ENCODE results near the gene SREBF1.

SREBF1 gene

DNA sequence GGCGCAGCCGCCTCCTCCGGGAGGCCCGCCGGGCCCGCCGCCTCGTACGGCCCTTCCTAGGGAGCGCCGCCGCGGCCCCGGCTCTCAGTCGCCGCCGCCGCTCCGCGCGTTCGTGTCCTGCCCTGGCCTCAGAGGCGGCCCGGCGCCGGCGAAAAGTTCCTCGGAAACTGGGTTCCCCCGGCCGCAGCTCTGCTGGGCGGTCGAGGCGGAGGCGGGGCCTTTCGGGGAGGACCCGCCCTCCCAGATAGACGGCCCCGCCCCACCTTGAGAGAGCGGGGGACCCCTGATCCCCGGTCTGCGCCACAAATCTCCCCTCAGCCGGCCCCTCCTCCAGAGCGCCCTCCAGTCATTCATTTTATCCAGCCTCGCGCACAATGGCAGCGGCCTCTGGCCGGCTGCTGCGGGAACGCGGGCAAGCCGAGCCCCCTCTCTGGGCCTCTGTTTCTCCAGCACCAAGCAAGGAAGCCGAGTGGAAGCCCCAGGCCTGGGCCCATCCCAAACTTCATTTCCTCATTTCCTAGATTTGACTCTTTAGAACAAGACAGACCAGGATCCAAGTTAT is at the start of gene SREBF1:
TSS of gene SREBF1 (minus strand) at position 169 of the 562 bp plus-strand sequence. CDS start 169 bp downstream, outside the sequence.
- DNase-seq = peak; percentile 78

DNA sequence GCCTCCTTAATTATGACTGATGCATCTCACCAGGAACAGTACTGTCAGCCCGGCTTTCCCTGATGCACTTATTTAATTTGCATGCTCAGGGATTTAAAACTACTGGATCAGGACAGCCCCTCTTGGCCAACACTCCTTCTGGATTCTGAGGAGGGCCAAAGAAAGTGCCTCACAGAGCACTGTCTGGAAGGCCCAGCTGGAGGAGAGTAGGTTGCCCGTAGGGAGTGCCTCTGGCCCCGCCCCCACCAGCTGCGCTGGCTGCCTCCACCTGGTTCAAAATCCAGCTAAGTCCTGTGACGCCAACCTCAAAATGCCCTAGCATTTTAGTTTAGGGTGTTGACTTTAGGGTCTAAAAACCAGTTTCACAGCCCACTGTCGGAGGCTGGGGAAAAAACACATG is 49.4 kb upstream of the SREBF1 start:
- DNase-seq = no peak

DNA sequence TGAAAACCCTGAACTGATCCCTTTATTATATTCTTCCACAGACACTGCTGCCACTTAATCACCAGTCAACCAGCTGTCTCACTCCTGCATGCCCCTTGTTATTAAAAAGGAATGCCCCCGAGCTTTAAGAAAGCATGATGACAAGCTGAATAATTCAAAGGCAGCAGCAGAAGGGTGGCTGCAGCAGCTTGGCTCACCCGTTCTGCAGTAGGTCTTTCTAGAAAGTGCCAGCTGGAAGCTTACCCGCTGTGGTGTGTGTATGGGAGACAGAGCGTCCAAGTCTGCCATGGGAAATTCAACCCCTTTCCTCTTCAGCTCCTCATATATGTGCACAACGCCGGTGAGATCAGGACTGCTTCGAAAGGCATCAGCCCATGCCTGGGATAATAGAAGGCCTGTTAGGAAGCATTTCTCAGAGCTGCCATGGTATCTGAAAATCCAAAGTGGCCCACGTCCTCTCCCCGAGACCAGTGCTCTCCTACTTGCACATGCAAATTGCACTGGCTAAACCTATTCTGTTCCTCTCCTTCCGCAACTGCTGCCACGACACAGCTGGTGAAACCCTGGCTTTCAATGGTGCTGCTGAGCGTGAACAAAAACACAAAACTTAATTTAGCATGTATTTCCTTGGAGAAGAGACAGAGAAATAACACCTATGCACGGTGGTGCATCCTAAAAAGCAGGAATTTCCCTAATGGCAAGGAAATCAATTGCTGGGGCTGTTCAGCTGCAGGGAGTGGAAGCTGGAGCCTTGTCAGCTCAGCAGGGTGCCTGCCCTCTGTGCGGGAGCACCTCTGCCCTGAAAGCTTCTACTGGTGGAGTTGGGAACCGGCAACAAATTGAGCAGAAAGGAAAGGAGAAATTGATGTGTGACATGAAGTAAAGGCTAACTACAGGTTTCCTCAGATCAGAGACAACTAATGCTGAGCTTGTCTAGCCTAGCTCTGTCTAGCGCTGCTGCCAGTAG is 47.9 kb upstream of the SREBF1 start:
- no peak for DNase-seq

DNA sequence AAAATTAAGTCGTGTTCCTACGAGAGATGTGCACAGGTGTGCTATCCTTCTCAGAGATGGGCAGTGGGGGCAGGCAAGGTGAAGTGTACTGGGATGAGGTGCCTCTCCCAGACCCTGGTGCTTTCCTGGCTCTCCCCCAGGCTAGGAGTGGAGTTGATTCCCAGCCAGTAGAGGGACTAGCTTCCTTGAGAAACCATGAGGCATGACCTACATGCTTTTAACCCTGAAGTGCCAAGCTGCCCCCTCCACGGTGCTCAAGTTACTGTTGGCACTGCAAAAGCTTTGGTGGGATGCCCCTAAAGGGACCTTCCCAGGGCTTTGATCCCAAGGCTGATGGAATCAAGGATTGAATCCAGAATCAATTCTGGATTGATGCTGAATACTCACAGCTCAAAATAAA is 47.0 kb upstream of the SREBF1 start:
- DNase-seq = no peak

DNA sequence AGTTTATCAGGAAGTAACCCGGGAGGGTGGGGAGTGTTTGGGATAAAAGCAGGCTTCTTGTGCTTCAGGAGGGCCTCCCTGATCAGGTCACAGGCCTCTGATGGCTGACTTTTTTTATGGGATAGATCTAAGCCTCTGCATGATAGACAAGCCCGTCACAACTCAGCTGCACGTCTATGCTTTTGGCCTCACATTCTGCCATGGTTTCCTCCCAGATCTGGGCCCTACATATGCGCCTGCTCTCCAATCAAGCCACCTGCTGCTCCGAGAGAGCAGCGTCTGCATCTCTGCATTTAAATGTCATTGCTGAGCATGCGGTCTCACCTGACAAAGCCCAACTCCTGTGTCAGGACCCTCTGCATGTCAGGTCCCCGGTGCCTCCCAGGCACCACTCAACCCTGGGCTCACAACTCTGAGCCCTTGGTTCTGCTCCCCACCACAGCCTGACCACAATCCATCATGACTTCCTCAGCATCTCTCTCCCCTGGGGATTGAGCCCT is 45.3 kb upstream of the SREBF1 start:
- no peak for DNase-seq

DNA sequence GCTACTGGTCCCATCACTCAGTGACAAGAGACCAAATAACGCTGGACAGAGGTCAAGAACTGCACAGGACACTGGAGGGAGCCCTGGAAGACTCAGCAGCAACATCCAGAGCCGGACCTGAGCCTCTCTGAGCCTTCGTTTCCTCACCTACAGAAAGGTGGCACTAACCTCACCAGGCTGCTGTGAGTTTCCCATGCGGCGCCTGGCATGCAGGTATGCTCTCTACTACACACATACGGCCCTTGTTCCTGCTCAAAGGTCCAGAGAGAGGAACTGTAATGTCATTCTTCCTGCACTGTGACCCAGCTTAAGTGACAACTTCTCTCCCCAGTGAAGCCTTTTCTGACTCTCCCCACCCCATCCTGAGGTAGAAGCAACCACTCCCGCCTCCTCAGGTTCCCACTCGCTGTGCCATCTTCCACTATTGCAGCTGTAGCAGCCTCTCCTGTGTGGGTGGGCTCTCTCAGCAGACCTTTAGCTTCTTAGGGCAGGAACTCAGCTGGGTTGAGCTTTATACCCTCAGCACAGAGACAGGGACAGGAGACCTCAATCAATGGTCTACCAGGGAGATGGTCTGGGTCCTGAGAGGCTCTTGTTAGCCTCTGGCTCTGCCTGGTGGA is 43.9 kb upstream of the SREBF1 start:
- no peak for DNase-seq

DNA sequence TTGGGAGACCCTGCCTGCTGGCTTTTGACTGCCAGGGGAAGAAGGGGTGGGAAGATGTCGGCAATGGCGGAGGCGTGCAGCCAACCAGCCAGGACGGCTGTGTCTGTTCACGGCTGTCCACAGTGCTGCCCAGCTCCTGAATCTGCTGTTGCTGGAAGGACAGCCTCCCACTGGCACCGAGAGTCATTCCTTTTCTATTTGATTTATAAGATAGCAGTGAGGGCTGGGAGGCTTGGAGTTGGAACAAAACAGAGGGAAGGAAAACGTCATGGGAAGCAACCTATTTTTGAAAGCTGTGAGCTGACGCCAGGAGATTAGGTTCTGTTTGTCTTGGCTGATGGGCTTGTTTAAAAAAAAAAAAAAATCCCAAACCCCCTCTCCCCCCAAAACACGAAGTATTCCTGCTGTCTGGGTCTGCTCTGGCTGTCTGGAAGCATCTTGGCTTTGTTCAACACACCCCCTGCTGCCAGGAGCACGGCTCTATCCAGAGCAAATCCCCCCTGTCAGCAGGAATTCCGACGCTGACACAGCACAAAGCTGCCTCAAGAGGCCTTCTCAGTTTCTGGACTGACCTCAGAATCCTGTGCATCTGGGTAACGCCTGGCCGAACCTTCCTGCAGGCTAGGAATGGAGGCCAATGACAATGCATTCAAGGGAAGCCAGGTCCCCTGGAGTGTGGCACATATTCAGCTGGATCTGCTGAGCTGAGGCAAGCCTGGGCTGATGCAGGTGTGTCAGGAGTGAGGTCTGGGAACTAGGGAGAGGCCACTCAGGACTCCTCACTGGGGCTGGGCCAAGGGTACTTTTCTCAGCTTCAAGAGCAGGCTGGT is 41.0 kb upstream of the SREBF1 start:
- no peak for DNase-seq

DNA sequence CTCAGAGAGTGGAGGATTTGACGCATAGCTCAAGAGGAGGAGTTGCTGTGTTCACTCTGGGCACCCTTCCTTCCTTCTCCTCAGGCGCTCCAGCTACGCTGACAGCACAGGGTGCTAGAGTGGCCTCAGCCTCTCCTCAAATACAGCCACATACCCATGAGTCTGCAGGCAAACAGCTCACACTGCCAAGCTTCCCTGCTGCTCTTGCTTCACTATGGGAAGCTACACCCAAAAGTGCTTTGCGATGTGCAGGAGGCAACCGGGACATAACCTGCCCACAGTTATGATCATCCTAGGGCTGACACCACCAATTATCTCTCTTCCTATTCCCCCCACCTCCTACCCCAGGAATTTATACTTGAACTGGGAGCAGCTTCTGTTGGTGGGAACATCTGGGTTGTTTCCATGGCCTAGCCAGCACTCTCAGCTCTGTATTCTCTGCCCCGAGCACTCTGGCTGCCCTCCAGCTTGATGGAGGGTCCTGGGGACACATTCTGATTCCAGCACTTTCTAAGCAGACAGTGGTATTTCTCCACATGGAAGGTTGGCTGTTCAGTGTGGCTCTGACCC is 40.3 kb upstream of the SREBF1 start:
- no peak for DNase-seq

DNA sequence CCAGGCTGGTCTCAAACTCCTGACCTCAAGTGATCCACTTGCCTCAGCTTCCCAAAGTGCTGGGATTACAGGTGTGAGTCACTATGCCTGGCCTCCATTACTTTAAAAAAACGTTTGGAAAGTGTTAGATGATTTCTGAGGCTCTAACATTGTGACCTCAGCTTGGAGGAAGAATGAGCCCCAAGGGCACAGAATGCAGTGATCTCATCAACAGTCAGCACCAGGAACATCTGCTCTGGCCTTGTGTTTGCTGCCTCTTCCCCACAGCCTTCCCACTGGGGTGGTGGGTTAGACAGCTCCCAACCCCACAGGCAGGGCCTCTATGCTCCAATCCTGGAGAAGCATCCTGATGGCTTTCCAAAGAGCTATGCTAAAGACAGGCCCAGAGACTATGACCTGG is 37.7 kb upstream of the SREBF1 start:
- no peak for DNase-seq

DNA sequence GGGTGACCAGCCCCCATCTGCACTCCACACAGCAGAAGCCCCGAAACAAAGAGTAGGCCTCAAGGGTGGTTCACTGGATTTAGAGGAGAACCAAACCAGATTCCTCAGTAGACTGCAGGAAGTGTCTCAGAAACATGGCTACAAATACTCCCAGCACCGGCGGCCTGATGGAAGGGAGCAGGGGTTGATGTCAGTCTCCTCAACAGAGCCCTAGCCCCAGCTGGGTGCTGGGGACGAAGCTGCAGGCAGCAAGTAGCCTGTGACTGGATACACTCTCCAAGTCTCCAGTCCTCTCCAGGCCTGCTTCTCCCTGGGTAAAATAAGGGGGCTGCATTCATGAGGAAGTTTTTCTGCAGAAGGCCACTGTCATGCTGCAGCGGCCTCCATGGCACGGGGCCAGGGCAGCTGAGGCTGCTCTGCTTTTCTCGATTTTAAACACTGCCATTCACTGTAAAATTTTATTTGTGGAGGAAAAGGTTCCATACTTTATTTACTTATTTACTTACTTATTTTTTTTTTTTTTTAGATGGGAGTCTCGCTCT is 36.7 kb upstream of the SREBF1 start:
- no peak for DNase-seq

DNA sequence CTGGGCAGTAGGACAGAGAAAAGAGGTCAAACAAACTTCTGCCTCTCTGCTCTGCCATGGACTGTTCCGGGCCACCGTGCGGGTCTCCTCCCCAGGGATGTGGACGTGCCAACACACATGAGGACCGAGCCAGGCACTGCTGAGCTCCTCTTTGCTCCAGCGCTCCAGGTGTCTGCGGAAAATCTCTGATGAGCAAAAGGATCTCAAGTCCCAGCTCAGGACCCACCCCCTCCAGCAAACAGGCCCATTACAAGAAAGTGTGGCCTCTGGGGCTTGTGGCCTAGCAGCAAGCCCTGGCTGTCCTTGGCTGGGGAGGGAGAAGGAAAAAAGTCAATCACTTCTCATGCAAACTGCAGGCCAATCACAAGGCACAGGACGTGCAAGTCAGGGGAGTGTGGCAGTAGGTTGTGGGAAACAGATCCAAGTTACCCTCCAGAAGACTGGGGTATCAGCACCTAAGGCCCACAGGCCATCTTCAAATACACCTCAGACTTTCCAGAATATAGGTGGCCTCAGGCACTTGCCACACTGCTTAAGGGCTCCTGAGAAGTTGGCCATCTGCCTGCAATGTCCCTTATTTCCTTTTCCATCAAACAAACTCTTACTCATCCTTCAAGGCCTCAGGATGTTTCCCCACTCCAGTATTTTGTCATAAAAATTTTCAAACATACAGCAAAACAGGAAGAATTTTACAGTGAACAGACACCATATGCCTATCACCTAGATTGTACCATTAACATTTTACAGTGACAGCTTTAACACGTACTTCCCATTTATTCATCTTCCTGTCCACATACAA is 36.0 kb upstream of the SREBF1 start:
- no peak for DNase-seq

DNA sequence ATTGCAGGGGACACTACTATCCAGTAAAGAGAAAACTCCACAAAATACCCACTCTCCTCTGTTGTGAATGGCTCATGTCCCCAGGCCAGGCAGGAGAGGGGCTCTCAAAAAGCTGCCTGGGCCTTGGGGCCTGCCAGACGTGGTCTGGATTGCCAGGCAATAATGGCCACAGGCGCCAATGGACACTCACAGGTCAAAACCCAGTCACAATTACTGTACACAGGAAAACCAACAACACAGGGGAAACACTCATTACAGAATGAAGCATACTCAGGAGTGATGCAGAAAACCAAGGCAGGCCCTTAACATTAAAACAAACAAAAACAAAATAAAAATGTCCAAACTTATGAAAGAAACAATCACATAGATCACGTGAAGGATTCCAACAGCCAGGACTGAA is 35.1 kb upstream of the SREBF1 start:
- no peak for DNase-seq

DNA sequence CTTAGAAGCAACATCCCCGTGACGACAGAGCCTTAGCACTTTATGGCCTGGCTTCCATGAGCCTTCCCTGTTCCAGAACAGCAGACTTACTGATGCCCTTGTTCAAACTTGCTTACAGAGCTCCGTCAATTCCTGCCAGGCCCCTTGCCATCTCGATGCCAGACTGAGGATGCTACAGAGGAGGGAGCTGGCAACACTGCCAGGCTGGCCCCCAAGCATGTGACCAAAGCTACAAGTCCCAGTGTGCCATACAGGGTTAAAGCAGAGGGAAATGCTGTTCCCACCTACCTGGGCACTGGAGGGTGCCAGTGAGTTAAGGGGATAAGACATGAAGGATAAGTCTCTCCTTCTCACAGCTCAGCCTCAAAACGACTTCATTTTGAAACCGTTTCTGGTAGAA is 33.5 kb upstream of the SREBF1 start:
- no peak for DNase-seq

DNA sequence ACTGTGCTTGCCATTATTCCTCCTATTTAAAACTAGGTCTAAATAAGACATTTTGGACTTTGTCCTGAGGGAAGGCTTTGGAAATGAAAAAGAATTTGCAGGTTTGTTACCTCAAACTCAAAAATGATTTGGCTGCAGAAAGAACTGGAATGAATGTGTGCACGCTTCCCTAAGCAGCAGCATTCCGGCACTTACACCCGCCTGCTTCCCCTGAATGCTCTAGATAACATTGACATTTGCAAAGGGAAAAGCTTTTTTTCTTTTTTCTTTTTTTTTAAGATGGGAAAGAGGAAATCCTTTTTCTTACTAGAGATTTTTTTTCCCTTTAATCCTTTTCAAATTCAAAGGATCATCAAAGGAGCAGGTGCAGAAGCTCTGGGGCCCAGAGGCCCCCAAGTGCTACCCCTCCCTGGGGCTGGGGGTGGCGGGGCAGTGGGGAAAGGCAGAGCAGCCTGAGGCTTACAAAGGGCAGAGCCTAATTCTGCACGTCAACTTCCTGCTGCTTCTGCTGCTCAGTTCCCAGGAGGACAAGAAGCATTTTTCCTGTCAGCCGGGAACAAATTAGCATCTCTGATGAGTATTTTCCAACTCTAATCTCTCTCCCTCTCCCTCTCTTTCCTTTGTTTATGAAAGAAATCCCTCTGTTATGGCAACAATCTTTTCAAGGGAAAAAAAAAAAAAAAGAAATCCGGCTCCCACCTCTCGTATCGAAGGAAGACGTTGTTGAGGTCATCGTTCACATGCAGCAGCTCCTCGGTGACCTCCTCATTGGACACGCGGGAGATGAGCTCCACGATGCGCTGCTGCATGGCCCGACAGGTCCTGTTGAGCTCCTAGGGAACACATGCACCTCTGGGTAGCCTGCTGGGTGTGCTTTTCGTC is 32.1 kb upstream of the SREBF1 start:
- DNase-seq = no peak

DNA sequence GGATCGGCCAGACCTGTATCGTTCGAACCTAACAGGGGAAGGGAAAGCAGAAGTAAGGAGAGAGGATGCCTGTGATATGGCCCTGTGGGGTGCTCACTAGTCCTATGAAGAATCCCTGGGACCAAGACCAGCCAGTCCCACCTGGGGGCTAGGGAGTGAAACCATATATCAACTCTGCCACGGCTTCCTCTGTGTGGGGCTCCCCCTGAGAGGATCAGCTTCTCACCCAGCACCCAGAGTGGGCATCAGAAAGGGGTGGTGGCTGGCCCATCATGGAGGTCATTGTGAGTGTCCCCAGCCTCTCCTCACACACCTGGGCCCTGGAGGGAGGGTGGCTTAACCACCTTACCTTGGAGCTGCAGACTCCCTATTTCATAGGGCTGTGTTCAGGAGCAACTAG is 30.1 kb upstream of the SREBF1 start:
- no peak for DNase-seq

DNA sequence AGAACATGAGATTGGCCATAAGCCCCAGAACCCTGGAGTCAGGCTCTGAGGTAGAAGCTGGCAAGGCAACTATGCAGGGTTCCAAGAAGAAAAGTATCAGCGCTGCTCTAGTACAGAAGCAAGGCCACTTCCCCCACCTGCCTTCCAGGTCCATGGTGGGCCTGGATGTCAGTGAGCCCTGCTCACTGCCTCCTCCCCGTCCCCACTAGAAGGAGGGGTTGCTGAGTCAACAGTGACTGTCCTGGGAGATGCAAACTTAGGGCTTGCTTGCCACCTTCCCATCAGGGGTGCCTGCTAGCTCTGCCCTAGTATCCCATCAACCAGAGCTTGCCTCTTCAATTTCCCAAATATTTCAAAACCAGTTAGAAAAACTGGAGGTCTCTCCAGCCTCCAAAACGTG is 29.6 kb upstream of the SREBF1 start:
- DNase-seq = no peak

DNA sequence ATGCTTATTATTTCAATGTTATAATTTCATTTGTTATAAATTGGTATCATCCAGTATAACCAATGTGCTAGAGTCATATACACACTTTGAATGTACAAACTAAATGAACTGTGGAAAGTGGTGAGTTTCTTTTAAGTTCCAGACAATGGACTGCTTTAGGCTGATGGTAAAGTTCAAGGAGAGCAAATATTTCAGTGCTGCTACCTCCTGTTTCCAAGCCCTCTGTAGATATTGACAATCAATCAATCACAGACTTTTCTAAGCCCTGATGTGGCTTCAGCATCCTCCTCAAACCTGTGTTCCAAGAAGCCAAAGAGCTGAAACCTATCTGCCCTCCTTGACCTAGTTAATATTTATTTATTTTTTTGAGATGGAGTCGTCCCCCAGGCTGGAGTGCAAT is 28.2 kb upstream of the SREBF1 start:
- no peak for DNase-seq

DNA sequence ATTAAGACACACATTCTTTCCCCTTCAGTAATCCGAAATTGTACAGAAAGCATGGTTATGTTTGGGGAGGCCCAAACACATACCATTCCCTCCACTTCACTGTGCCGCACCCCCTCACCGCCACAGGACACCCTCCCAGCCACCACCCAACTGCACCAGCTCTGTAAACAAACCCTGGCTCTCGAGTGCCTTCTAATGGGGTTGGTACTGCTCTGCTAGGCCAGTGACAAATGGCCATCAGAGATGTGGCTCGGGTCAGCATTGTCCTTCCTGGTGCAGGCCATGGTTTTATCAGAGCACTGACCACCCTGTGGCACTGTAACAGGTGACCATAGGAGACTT is 24.0 kb upstream of the SREBF1 start:
- no peak for DNase-seq

DNA sequence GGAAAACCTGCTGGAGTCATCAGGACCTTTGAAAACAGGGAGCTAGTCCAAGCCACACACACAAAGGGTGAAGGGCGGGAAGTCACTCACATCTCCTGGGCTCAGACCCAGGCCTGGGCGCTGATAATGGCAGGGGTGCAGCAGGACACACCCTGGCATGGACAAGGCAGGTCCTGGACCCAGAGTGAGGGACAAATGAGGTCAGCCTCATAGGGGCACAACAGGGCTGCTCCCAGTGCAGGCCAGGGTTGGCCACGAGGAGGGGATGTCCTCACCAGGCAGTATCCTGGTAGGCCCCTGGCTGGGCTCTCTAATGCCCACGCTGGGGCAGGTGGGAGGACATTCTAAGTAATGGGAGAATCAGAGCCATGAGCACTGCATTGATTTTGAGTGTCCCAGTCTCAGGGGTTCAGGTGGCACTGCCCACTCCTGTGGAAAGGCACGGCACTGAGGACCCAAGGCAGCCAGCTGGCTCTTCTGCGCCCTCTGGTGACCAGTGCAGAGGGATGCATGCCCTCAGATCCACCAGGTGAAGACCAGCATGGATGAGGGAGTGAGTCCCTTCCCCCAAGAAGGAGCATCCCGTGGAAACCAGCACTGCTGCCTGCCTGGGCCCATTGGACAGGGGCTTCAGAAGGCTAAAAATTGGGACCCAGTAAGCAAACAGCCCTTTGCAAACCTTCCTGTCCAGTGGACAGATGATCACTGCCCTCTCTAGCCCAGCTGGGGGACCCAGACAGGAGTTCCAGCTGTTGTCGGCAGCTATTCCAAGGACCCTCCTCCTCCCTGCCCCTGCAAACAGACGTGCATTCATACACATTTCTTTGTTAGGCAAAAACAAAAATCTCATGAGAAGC is 23.4 kb upstream of the SREBF1 start:
- peak; percentile 79 for DNase-seq
